Hepatocyte (in vitro differentiated cells): ENCODE data around the gene ERCC4.

Experiments
- CTCF ChIP-seq: fragments of 200-600 bp; sonication (generic); IDR thresholded peaks from 2 replicates; pipeline ENCODE4 v1.5.1; 2016; ENCODE audit warnings: antibody characterized with exemption, mild to moderate bottlenecking; ENCODE audit not compliant: poor library complexity
- EZH2 ChIP-seq: fragments of 200-600 bp; sonication (generic); IDR thresholded peaks from 2 replicates; pipeline ENCODE4 v1.6.1; 2016; ENCODE audit warnings: antibody characterized with exemption, mild to moderate bottlenecking, borderline replicate concordance
- EZH2phosphoT487 ChIP-seq: fragments of 200-600 bp; sonication (generic); IDR thresholded peaks from one replicate; pipeline ENCODE4 v1.6.1; 2018; ENCODE audit warnings: antibody characterized with exemption, mild to moderate bottlenecking, low read depth, moderate library complexity; ENCODE audit not compliant: unreplicated experiment, severe bottlenecking

DNA sequence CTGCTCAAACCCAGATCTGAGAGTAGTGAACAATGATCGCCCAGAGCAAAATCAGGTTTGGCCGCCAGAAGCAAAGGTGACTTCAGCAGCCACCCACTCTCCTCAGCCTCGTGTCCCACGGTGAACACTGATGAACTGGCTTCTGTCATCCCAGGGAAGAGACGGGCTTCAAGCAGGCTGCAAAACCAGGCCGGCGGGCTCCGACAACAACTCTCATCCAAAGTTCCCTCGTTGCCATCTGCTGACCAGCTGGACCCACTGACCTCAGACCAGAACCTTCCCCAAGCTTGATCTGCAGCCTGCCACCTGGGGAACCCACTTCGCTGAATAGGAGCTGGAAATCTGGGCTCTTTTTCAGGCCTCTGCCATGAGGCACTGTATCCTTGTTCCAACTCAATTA is 81.6 kb downstream of the ERCC4 start:
- no peak for TF ChIP-seq CTCF
- no peak for TF ChIP-seq EZH2phosphoT487
- TF ChIP-seq EZH2: no peak
